Endodermal cell (in vitro differentiated cells): Measurements from ENCODE around the gene CALCOCO1. TPM values are rescaled to one million over a fixed set of nuclear protein-coding genes. Genes with fewer than 3 reads are reported as not detected.

ENCODE experiments used
- DNase-seq: peaks from one replicate; pipeline ENCODE4 v3.0.0-alpha.2; 2017
- H3K27ac ChIP-seq: 2 replicates; pipeline ENCODE4 v1.5.1; 2013; ENCODE audit warnings: mild to moderate bottlenecking, low read depth, low read length, moderate library complexity
- H3K27me3 ChIP-seq: 2 replicates; pipeline ENCODE4 v1.6.1; 2013; ENCODE audit warnings: mild to moderate bottlenecking, low read length, moderate library complexity; ENCODE audit not compliant: insufficient read depth, control insufficient read depth, poor library complexity, severe bottlenecking
- H3K36me3 ChIP-seq: 2 replicates; pipeline ENCODE4 v1.7.0; 2013; ENCODE audit warnings: mild to moderate bottlenecking, low read length, moderate library complexity; ENCODE audit not compliant: control insufficient read depth, insufficient read depth
- H3K4me1 ChIP-seq: one replicate; pipeline ENCODE4 v1.7.0; 2013; ENCODE audit warnings: low read length; ENCODE audit not compliant: control insufficient read depth, insufficient read depth
- H3K4me3 ChIP-seq: 2 replicates; pipeline ENCODE4 v1.5.1; 2013; ENCODE audit warnings: mild to moderate bottlenecking, low read length, moderate library complexity
- H3K9ac ChIP-seq: 2 replicates; pipeline ENCODE4 v1.6.1; 2013; ENCODE audit warnings: mild to moderate bottlenecking, low read length, moderate library complexity; ENCODE audit not compliant: poor library complexity, severe bottlenecking; ENCODE audit errors: extremely low read depth
- H3K9me3 ChIP-seq: 2 replicates; pipeline ENCODE4 v1.6.1; 2013; ENCODE audit warnings: mild to moderate bottlenecking, low read length, moderate library complexity; ENCODE audit not compliant: control insufficient read depth
- H3K27ac Mint-ChIP-seq: 2 replicates; pipeline ENCODE4 v1.8.0; 2020; ENCODE audit warnings: mixed read lengths
- H3K27me3 Mint-ChIP-seq: 2 replicates; pipeline ENCODE4 v1.8.0; 2021; ENCODE audit warnings: mild to moderate bottlenecking, mixed read lengths; ENCODE audit not compliant: insufficient read depth
- H3K36me3 Mint-ChIP-seq: 2 replicates; pipeline ENCODE4 v1.8.0; 2020; ENCODE audit warnings: low read depth, mixed read lengths
- H3K4me1 Mint-ChIP-seq: 2 replicates; pipeline ENCODE4 v1.8.0; 2020; ENCODE audit warnings: mixed read lengths
- H3K4me3 Mint-ChIP-seq: 2 replicates; pipeline ENCODE4 v1.8.0; 2020; ENCODE audit warnings: mild to moderate bottlenecking, moderate library complexity, mixed read lengths
- H3K9me3 Mint-ChIP-seq: 2 replicates; pipeline ENCODE4 v1.8.0; 2020; ENCODE audit warnings: mild to moderate bottlenecking, mixed read lengths
- WGBS, 2 experiments: methylation state at CpG; one replicate each; pipeline versions ENCODE4 v1.1.5 to v1.1.7; 2013; ENCODE audit warnings: missing lambda C conversion rate in 2 of 2, mixed read lengths in 1 of 2; ENCODE audit not compliant: insufficient coverage in 1 of 2, insufficient read length in 1 of 2; 5-methylcytosine and 5-hydroxymethylcytosine counted together
- total RNA-seq, 2 donors: library from RNA; stranded (reverse); fragmentation: NEBNext Ultra II Directional in 1 of 2; extraction: Animal tissue kit (Norgen Biotek cat#: 25700) in 1 of 2; gene quantifications; 2 replicates in 1 of 2; 3 replicates in 1 of 2; pipeline ENCODE4 v1.2.1, GENCODE V29; 2021
- TF ChIP-seq, protein P1 (sequence below): fragments of 200-600 bp; sonication (generic); conservative IDR thresholded peaks from 2 replicates; pipeline ENCODE4 v1.5.0; 2021; ENCODE audit warnings: antibody characterized with exemption, mild to moderate bottlenecking

Gene CALCOCO1
- total RNA-seq, 2 donors from 2014 or later = 41.4 to 45.7 TPM

DNA sequence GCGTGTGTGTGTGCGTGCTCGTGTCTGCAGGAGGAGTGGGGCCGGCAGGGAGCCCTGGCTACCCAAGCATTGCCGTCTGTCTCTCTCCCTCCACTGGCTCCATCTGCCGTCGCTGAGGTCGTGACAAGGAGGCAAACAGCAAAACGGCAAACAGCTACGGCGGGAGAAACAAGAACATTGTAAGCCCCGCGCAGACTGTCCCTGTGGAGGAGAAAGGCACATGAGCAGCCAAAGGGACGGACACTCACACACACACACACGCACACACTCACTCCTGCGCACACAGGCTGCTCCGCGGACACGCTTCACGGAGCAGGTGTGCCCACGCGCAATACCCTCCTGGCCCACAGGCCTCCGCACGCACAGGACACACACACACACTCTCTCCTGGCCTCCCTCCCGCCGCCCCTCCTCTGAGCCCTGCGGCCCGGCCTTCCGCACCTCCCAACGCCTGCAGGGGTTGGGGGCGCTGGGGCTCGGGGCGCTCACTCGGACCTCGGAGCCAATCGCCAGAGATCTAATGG, 23.6 kb upstream of the CALCOCO1 start:
- Mint-ChIP-seq H3K27me3 (peaks cover 9% of the 10 kb centered on the region), H3K9me3 (no peaks in the 10 kb centered on the region), H3K4me1 (peaks cover 1% of the 10 kb centered on the region), H3K36me3 (no peaks in the 10 kb centered on the region), H3K27ac (no peak overlapping the region), H3K4me3 (no peak overlapping the region)
- DNase-seq = peak; percentile 83
- Histone ChIP-seq H3K4me1 (no peaks in the 10 kb centered on the region), H3K36me3 (no peaks in the 10 kb centered on the region), H3K9ac (no peak overlapping the region), H3K27me3 (peaks cover 96% of the 10 kb centered on the region), H3K27ac (peak overlapping the region; percentile 50), H3K9me3 (no peaks in the 10 kb centered on the region), H3K4me3 (peak overlapping the region; percentile 70)
- TF ChIP-seq, protein P1, sequence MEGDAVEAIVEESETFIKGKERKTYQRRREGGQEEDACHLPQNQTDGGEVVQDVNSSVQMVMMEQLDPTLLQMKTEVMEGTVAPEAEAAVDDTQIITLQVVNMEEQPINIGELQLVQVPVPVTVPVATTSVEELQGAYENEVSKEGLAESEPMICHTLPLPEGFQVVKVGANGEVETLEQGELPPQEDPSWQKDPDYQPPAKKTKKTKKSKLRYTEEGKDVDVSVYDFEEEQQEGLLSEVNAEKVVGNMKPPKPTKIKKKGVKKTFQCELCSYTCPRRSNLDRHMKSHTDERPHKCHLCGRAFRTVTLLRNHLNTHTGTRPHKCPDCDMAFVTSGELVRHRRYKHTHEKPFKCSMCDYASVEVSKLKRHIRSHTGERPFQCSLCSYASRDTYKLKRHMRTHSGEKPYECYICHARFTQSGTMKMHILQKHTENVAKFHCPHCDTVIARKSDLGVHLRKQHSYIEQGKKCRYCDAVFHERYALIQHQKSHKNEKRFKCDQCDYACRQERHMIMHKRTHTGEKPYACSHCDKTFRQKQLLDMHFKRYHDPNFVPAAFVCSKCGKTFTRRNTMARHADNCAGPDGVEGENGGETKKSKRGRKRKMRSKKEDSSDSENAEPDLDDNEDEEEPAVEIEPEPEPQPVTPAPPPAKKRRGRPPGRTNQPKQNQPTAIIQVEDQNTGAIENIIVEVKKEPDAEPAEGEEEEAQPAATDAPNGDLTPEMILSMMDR = no peak
- WGBS, 2 experiments = 11 to 25% methylated on average over 7 to 33 of the region's 36 CpGs

DNA sequence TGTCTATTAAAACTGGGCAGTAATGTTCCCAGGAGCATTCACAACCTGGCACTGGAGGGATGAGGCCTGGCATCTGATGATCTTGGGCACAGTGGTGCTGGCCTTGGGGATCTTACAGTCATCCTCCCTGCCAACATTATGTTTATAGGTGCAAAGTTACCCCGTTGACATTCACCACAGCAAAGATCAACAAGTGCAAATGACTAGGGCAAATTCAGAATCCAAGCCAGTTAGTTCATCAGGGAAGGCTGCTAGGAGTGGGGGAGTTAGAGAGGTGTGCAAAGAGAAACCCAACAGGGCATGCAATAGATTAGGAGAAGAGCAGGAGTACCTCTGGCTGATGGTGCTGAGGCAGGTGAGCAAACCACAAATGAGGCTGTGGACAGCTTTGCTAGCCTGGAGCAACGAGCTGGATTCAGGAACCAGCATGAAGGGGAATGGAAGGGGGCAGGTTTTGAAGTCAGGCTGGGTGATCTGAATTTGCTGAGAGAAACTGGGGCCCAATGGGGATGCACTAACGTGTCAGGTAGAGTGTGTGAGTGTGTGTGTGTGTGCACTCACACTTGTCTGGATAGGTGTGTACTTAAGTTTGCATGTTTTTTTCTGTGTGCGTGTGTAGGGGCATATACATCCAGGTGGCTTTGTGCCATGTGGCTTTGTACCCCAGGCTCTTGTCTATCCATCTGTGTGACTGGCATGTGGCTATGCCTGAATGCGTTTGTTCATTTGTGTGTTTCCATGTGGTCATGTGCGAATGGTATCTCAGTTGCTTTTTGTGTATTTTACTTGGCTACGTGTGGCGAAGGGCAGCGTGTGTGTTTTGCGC, 22.9 kb upstream of the CALCOCO1 start:
- H3K9ac ChIP-seq = no peak overlapping the region

DNA sequence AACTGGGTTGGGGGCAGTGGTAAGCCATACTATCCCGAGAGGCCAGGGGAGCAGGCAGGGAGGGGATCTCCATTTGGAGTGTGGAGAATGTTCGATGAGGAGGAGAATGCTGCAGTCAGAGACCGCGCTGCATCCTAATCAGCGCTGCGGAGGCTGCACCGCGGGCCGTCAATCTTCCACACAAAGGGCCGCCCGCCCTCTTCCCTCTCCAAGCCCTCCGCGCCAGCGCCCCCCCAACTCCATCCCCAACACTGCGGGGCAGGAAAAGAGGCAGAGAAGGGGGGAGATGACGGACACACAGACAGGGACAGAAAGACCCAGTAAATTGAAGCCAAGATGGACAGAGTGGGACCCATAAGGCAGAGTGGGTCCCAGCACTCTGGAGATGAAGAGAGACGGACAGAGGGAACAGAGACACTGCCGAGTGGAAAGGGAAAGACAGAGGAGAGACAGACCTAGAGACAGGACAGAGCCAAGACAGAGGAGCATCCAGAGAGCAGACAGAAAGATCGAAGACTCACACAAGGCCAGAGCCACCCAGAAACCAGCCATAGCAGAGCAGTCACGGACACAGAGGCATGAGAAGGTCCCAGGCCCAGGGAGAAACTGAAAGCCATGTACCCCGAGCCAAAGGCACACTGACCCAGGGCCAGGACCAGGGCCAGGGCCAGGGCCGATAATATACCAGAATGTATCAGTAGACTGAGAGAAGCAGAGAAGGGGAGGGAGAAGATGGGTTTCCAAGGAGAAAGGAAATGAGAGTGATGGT, 21.0 kb upstream of the CALCOCO1 start:
- peaks cover 7% of the 10 kb centered on the region for H3K27me3 Mint-ChIP-seq
- Histone ChIP-seq H3K27me3 (peaks cover 96% of the 10 kb centered on the region), H3K9me3 (no peaks in the 10 kb centered on the region), H3K9ac (no peak overlapping the region), H3K36me3 (no peaks in the 10 kb centered on the region), H3K27ac (peak overlapping the region; percentile 5), H3K4me3 (no peak overlapping the region), H3K4me1 (no peaks in the 10 kb centered on the region)
- H3K4me1 Mint-ChIP-seq = peaks cover 3% of the 10 kb centered on the region
- TF ChIP-seq, protein P1 = no peak
- WGBS, 2 experiments = 28 to 40% methylated on average over 8 to 20 of the region's 22 CpGs
- no peak overlapping the region for H3K4me3 Mint-ChIP-seq
- no peaks in the 10 kb centered on the region for H3K9me3 Mint-ChIP-seq
- H3K36me3 Mint-ChIP-seq = no peaks in the 10 kb centered on the region
- H3K27ac Mint-ChIP-seq = no peak overlapping the region
- DNase-seq = peak; percentile 76

More for the DNA sequence above, 22.9 kb upstream of the CALCOCO1 start:
- H3K9me3 ChIP-seq = no peaks in the 10 kb centered on the region
- Mint-ChIP-seq H3K27ac (no peak overlapping the region), H3K27me3 (peaks cover 7% of the 10 kb centered on the region), H3K4me1 (peaks cover 1% of the 10 kb centered on the region), H3K9me3 (no peaks in the 10 kb centered on the region), H3K36me3 (no peaks in the 10 kb centered on the region), H3K4me3 (no peak overlapping the region)
- peak overlapping the region; percentile 70 for H3K4me3 ChIP-seq
- DNase-seq = peak; percentile 49
- H3K4me1 ChIP-seq = no peaks in the 10 kb centered on the region
- H3K27ac ChIP-seq = no peak overlapping the region
- 51 to 59% methylated on average over 4 to 10 of the region's 10 CpGs for WGBS, 2 experiments
- TF ChIP-seq, protein P1 = no peak
- H3K36me3 ChIP-seq = no peaks in the 10 kb centered on the region
- peaks cover 96% of the 10 kb centered on the region for H3K27me3 ChIP-seq
